RWPE2 (cell line): ENCODE data around the gene LRP1B.

Experiments
- ATAC-seq: fragments of 200-7000 bp; cut with Tn5 transposase; 3 replicates; pipeline ENCODE4 v1.9.1; 2021; ENCODE audit warnings: low read depth
- DNase-seq: peaks from one replicate; pipeline ENCODE4 v3.0.0-alpha.2; 2020; ENCODE audit warnings: low spot score
- H3K27ac ChIP-seq: fragments of 450-650 bp; 2 replicates; pipeline ENCODE4 v1.5.1; 2017; ENCODE audit warnings: mild to moderate bottlenecking; ENCODE audit not compliant: poor library complexity, severe bottlenecking
- H3K27me3 ChIP-seq: fragments of 250-450 bp; sonication (Bioruptor Pico); 2 replicates; pipeline ENCODE4 v1.5.1; 2021; ENCODE audit warnings: mild to moderate bottlenecking, moderate library complexity; ENCODE audit not compliant: insufficient read depth, poor library complexity, severe bottlenecking
- H3K36me3 ChIP-seq: fragments of 250-450 bp; sonication (Bioruptor Pico); 2 replicates; pipeline ENCODE4 v1.5.1; 2020; ENCODE audit warnings: low read depth, mild to moderate bottlenecking, moderate library complexity
- H3K4me1 ChIP-seq: fragments of 250-450 bp; sonication (Bioruptor Pico); 2 replicates; pipeline ENCODE4 v1.5.1; 2021; ENCODE audit warnings: mild to moderate bottlenecking, moderate library complexity; ENCODE audit not compliant: insufficient read depth, poor library complexity, severe bottlenecking
- H3K4me3 ChIP-seq: fragments of 250-450 bp; sonication (Bioruptor Pico); 2 replicates; pipeline ENCODE4 v1.5.1; 2021; ENCODE audit warnings: mild to moderate bottlenecking, moderate library complexity; ENCODE audit not compliant: severe bottlenecking
- H3K9me3 ChIP-seq: fragments of 250-450 bp; sonication (Bioruptor Pico); 2 replicates; pipeline ENCODE4 v1.5.1; 2021; ENCODE audit warnings: mild to moderate bottlenecking, moderate library complexity; ENCODE audit not compliant: severe bottlenecking
- CTCF ChIP-seq: fragments of 450-650 bp; IDR thresholded peaks from one replicate; pipeline ENCODE4 v1.5.1; 2017; ENCODE audit warnings: mild to moderate bottlenecking, moderate library complexity; ENCODE audit not compliant: poor library complexity, severe bottlenecking

The LRP1B gene

GRCh38 chr2:141515931-141516330 lies 614.9 kb downstream of the LRP1B start:
- Histone ChIP-seq H3K9me3 (no peaks in the 10 kb centered on the region), H3K36me3 (no peaks in the 10 kb centered on the region), H3K27ac (no peak overlapping the region), H3K27me3 (no peaks in the 10 kb centered on the region), H3K4me3 (no peak overlapping the region), H3K4me1 (no peaks in the 10 kb centered on the region)
- no peak for ATAC-seq
- no peak for TF ChIP-seq CTCF
- DNase-seq: no peak

- no peaks in the 10 kb centered on the region for H3K27me3 ChIP-seq
- no peaks in the 10 kb centered on the region for H3K9me3 ChIP-seq
- TF ChIP-seq CTCF: no peak
- no peaks in the 10 kb centered on the region for H3K36me3 ChIP-seq
- ATAC-seq (no peak), DNase-seq (no peak)
- no peak overlapping the region for H3K4me3 ChIP-seq
- no peaks in the 10 kb centered on the region for H3K4me1 ChIP-seq
- no peak overlapping the region for H3K27ac ChIP-seq
Observed at GRCh38 chr2:141513853-141514252, 617.0 kb downstream of the LRP1B start.

- no peak for TF ChIP-seq CTCF
- Histone ChIP-seq H3K27me3 (no peaks in the 10 kb centered on the region), H3K27ac (no peak overlapping the region), H3K36me3 (no peaks in the 10 kb centered on the region), H3K9me3 (no peaks in the 10 kb centered on the region), H3K4me3 (no peak overlapping the region), H3K4me1 (no peaks in the 10 kb centered on the region)
- ATAC-seq: no peak
- DNase-seq: no peak
Observed at GRCh38 chr2:141508806-141509595, 621.8 kb downstream of the LRP1B start.

GRCh38 chr2:141508086-141508752 lies 622.6 kb downstream of the LRP1B start:
- no peak overlapping the region for H3K27ac ChIP-seq
- DNase-seq: no peak
- no peak for TF ChIP-seq CTCF
- H3K4me1 ChIP-seq: no peaks in the 10 kb centered on the region
- no peak overlapping the region for H3K4me3 ChIP-seq
- ATAC-seq: no peak
- no peaks in the 10 kb centered on the region for H3K9me3 ChIP-seq
- no peaks in the 10 kb centered on the region for H3K36me3 ChIP-seq
- H3K27me3 ChIP-seq: no peaks in the 10 kb centered on the region

- H3K4me1 ChIP-seq: no peaks in the 10 kb centered on the region
- H3K27me3 ChIP-seq: no peaks in the 10 kb centered on the region
- H3K27ac ChIP-seq: no peak overlapping the region
- ATAC-seq (no peak), DNase-seq (no peak)
- TF ChIP-seq CTCF: no peak
- H3K9me3 ChIP-seq: no peaks in the 10 kb centered on the region
- H3K4me3 ChIP-seq: no peak overlapping the region
- H3K36me3 ChIP-seq: no peaks in the 10 kb centered on the region
Observed at GRCh38 chr2:141506135-141506534, 624.7 kb downstream of the LRP1B start.
